ENCODE data around the gene UBR2.
A peak's percentile ranks its signal among the peaks of the same experiment; 100 is the strongest.
"Not testable (repeated sequence)": the region's sequence is repeated elsewhere in the genome, so short reads cannot be mapped to it uniquely, and the experiment has no call there.

The UBR2 gene

GRCh38 chr6:42618686-42619085 lies 54.9 kb downstream of the UBR2 start:
- no peak for FAIRE-seq

GRCh38 chr6:42619963-42620362 lies 56.1 kb downstream of the UBR2 start:
- no peak for FAIRE-seq

- no peak for FAIRE-seq
Measured at GRCh38 chr6:42624601-42625000, 60.8 kb downstream of the UBR2 start.

GRCh38 chr6:42627044-42627443 lies 63.2 kb downstream of the UBR2 start:
- no peak for FAIRE-seq

GRCh38 chr6:42627674-42628073 lies 63.8 kb downstream of the UBR2 start:
- FAIRE-seq, result no peak

- FAIRE-seq, result no peak
Measured at GRCh38 chr6:42628604-42629003, 64.8 kb downstream of the UBR2 start.

GRCh38 chr6:42629845-42630244 lies 66.0 kb downstream of the UBR2 start:
- no peak for FAIRE-seq

GRCh38 chr6:42637681-42638080 lies 73.9 kb downstream of the UBR2 start:
- no peak for FAIRE-seq

GRCh38 chr6:42642794-42643193 lies 79.0 kb downstream of the UBR2 start:
- FAIRE-seq, result no peak

- no peak for FAIRE-seq
Measured at GRCh38 chr6:42644211-42644610, 80.4 kb downstream of the UBR2 start.

- FAIRE-seq, result no peak
Measured at GRCh38 chr6:42652024-42652746, 88.4 kb downstream of the UBR2 start.

- FAIRE-seq, result no peak
Measured at GRCh38 chr6:42653851-42654250, 90.0 kb downstream of the UBR2 start.

- no peak for FAIRE-seq
Measured at GRCh38 chr6:42659806-42660205, 96.0 kb downstream of the UBR2 start.

- peak; percentile 92 for FAIRE-seq
Measured at GRCh38 chr6:42661540-42662153, 97.8 kb downstream of the UBR2 start.

GRCh38 chr6:42664718-42665117 lies 100.9 kb downstream of the UBR2 start:
- FAIRE-seq, result no peak

GRCh38 chr6:42674368-42674767 lies 110.5 kb downstream of the UBR2 start:
- FAIRE-seq, result not testable (repeated sequence)

- FAIRE-seq, result no peak
Measured at GRCh38 chr6:42674780-42675179, 111.0 kb downstream of the UBR2 start.

GRCh38 chr6:42679358-42679757 lies 115.5 kb downstream of the UBR2 start:
- FAIRE-seq, result no peak

GRCh38 chr6:42688281-42688680 lies 124.5 kb downstream of the UBR2 start:
- no peak for FAIRE-seq

GRCh38 chr6:42689371-42689770 lies 125.5 kb downstream of the UBR2 start:
- FAIRE-seq, result no peak

- FAIRE-seq, result no peak
Measured at GRCh38 chr6:42690151-42690702, 126.4 kb downstream of the UBR2 start.

- no peak for FAIRE-seq
Measured at GRCh38 chr6:42690872-42691271, 127.0 kb downstream of the UBR2 start.

- FAIRE-seq, result no peak
Measured at GRCh38 chr6:42692137-42692911, 128.5 kb downstream of the UBR2 start.
